HG03558 (cell line): ENCODE data around the gene TSSK6.
"Not testable (repeated sequence)": the region's sequence is repeated elsewhere in the genome, so short reads cannot be mapped to it uniquely, and the experiment has no call there.

ENCODE experiments used
- ATAC-seq: cut with Tn5 transposase; IDR thresholded peaks from one replicate; pipeline ENCODE4 v1.9.1; 2021; ENCODE audit warnings: moderate number of reproducible peaks; ENCODE audit not compliant: unreplicated experiment; ENCODE audit errors: extremely low read depth

Gene TSSK6

GRCh38 chr19:19490214-19490968 is 25.0 kb downstream of the TSSK6 start:
- ATAC-seq: no peak

GRCh38 chr19:19489804-19490204 is 25.5 kb downstream of the TSSK6 start:
- no peak for ATAC-seq

- ATAC-seq: peak; percentile 41
Measured at GRCh38 chr19:19488875-19489690, 26.3 kb downstream of the TSSK6 start.

GRCh38 chr19:19487950-19488874 is 27.1 kb downstream of the TSSK6 start:
- no peak for ATAC-seq

- no peak for ATAC-seq
Measured at GRCh38 chr19:19487077-19487949, 28.0 kb downstream of the TSSK6 start.

GRCh38 chr19:19486343-19487076 is 28.8 kb downstream of the TSSK6 start:
- ATAC-seq: no peak

- no peak for ATAC-seq
Measured at GRCh38 chr19:19485998-19486290, 29.4 kb downstream of the TSSK6 start.

- no peak for ATAC-seq
Measured at GRCh38 chr19:19485161-19485997, 30.0 kb downstream of the TSSK6 start.

- ATAC-seq: no peak
Measured at GRCh38 chr19:19482809-19483596, 32.3 kb downstream of the TSSK6 start.

GRCh38 chr19:19480688-19481087 is 34.7 kb downstream of the TSSK6 start:
- ATAC-seq: no peak

GRCh38 chr19:19477705-19478383 is 37.5 kb downstream of the TSSK6 start:
- ATAC-seq: no peak

GRCh38 chr19:19475849-19476828 is 39.2 kb downstream of the TSSK6 start:
- ATAC-seq: no peak

- ATAC-seq: no peak
Measured at GRCh38 chr19:19475015-19475765, 40.2 kb downstream of the TSSK6 start.

- ATAC-seq: not testable (repeated sequence)
Measured at GRCh38 chr19:19472106-19472505, 43.2 kb downstream of the TSSK6 start.

GRCh38 chr19:19471682-19472081 is 43.7 kb downstream of the TSSK6 start:
- no peak for ATAC-seq
